Psoas muscle (tissue), 8 donors: Measurements from ENCODE around the gene OGFOD1. TPM values are rescaled to one million over a fixed set of nuclear protein-coding genes. Genes with fewer than 3 reads are reported as not detected.

Source experiments
- ATAC-seq, 4 donors: fragments of 200-7000 bp; cut with Tn5 transposase; one replicate each; pipeline ENCODE4 v1.9.1; 2020; ENCODE audit warnings: moderate library complexity in 3 of 4, mild to moderate bottlenecking in 2 of 4
- DNase-seq, 2 donors: peaks; one replicate each; pipeline ENCODE4 v3.0.0-alpha.2; 2020
- H3K27ac ChIP-seq: fragments of 200-600 bp; one replicate; pipeline ENCODE4 v1.8.0; 2022
- H3K27me3 ChIP-seq, 3 donors: fragments of 200-600 bp in 1 of 3; one replicate each; pipeline versions ENCODE4 v1.6.1 to v1.8.0; 2013 to 2022; ENCODE audit warnings: low read length in 2 of 3, mild to moderate bottlenecking in 2 of 3, moderate library complexity in 1 of 3; ENCODE audit not compliant: insufficient read depth in 3 of 3
- H3K36me3 ChIP-seq, 2 donors: fragments of 200-600 bp in 1 of 2; one replicate each; pipeline versions ENCODE4 v1.6.1 to v1.8.0; 2013 to 2022; ENCODE audit warnings: low read depth in 1 of 2, mild to moderate bottlenecking in 1 of 2, moderate library complexity in 1 of 2; ENCODE audit not compliant: insufficient read depth in 1 of 2
- H3K4me1 ChIP-seq: fragments of 200-600 bp; one replicate; pipeline ENCODE4 v1.8.0; 2022
- H3K4me3 ChIP-seq: fragments of 200-600 bp; one replicate; pipeline ENCODE4 v1.8.0; 2022; ENCODE audit warnings: mild to moderate bottlenecking
- H3K9me3 ChIP-seq: fragments of 200-600 bp; one replicate; pipeline ENCODE4 v1.8.0; 2022
- WGBS, 3 donors: extraction: QIAGEN DNeasy Blood & Tissue Kit; methylation state at CpG; one replicate each; pipeline versions ENCODE4 v1.1.6 to v1.1.7; 2013; 5-methylcytosine and 5-hydroxymethylcytosine counted together
- intact Hi-C, 2 donors: fragments of 100-400 bp; cut with DNase I; formaldehyde crosslinking; loops; one replicate each; pipeline versions ENCODE4 v1.11.0 to v1.14.2; 2022
- polyA plus RNA-seq, 3 donors: library from polyadenylated mRNA; stranded (reverse); fragments of 200-250 nt; gene quantifications; one replicate each; pipeline ENCODE4 v1.2.3, GENCODE V29; 2013
- total RNA-seq, 4 donors: library from RNA; stranded (reverse); fragmentation: NEBNext Ultra II Directional in 2 of 4; extraction: Animal tissue kit (Norgen Biotek cat#: 25700) in 2 of 4; gene quantifications; one replicate each; pipeline versions ENCODE4 v1.2.1 to v1.2.4, GENCODE V29; 2021 to 2023
- TF ChIP-seq, protein P1 (sequence below): fragments of 200-600 bp; IDR thresholded peaks from one replicate; pipeline ENCODE4 v1.8.0; 2022; ENCODE audit warnings: antibody characterized with exemption
- donor health status: healthy with polysubstance abuse.
- donor health status: DM: no; HTN: no; CAD: no; lungs with moderate emphysema.
- donor health status: Bipolar disorder and iron deficiency.
- donor health status: healthy.
- donor health status: DM: yes; HTN: yes; CAD: no.
- donor health status: DM: no; HTN: no; CAD: no.
- donor health status: DM: no; HTN: no; CAD: no.
- donor health status: DM: yes; HTN: yes; CAD: no.

OGFOD1 gene
- total and polyA plus RNA-seq, 7 donors, result 40.9 to 100 (median 65.0) TPM

DNA sequence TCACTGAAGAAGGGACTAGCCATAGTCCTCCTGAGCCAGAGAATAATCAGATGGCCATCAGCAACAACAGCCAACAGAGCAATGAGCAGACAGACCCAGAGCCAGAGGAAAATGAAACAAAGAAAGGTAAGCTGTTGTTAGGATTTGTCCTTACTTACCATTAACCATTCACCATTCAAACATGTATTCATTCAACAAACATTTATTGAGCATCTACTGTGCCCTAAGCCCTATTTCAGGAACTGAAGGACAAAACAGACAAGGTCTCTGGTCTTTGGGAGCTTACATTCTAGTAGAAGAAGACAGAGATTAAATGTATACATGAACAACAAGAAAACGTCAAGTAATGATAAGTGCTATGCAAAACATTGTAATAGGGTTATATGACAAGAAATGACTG, 19.3 kb downstream of the OGFOD1 start:
- ATAC-seq (no peak), DNase-seq (no peak)
- H3K4me3 ChIP-seq, result no peak overlapping the region
- 86 to 92% (median 90%) methylated on average over 1 of the region's 1 CpG for WGBS, 3 donors
- TF ChIP-seq, protein P1, sequence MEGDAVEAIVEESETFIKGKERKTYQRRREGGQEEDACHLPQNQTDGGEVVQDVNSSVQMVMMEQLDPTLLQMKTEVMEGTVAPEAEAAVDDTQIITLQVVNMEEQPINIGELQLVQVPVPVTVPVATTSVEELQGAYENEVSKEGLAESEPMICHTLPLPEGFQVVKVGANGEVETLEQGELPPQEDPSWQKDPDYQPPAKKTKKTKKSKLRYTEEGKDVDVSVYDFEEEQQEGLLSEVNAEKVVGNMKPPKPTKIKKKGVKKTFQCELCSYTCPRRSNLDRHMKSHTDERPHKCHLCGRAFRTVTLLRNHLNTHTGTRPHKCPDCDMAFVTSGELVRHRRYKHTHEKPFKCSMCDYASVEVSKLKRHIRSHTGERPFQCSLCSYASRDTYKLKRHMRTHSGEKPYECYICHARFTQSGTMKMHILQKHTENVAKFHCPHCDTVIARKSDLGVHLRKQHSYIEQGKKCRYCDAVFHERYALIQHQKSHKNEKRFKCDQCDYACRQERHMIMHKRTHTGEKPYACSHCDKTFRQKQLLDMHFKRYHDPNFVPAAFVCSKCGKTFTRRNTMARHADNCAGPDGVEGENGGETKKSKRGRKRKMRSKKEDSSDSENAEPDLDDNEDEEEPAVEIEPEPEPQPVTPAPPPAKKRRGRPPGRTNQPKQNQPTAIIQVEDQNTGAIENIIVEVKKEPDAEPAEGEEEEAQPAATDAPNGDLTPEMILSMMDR, result no peak
- no peaks in the 10 kb centered on the region for H3K27me3 ChIP-seq
- no peaks in the 10 kb centered on the region for H3K4me1 ChIP-seq
- no peak overlapping the region for H3K27ac ChIP-seq
- no peaks in the 10 kb centered on the region for H3K9me3 ChIP-seq
- intact Hi-C loops, result no loop called here
- H3K36me3 ChIP-seq, result peaks cover 46 to 100% of the 10 kb centered on the region in 2 donors

DNA sequence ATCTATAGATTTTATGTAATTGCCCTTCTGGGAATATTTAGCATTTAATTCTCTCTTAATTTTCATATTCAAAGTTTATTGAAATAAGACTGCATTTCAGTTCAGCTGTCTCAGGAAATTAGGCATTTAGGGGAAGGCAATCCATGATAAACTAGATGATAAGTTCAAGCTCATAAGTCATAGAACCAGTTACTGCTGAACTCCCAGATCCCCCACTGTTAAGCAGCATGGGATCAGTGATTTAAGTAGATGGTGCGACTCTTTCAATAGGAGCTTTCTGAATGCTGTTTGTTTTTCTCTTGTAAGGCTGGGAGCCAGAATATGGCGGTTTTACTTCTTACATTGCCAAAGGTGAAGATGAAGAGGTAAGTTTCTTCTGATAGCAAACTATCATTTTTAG, 23.8 kb downstream of the OGFOD1 start:
- Histone ChIP-seq H3K27ac (no peak overlapping the region), H3K4me3 (no peak overlapping the region), H3K9me3 (no peaks in the 10 kb centered on the region), H3K36me3 (peaks cover 31 to 91% of the 10 kb centered on the region in 2 donors), H3K4me1 (peaks cover 14% of the 10 kb centered on the region), H3K27me3 (no peaks in the 10 kb centered on the region)
- DNase-seq, result no peak
- 89 to 93% (median 89%) methylated on average over 2 of the region's 2 CpGs for WGBS, 3 donors
- ATAC-seq, result no peak
- TF ChIP-seq, protein P1, result no peak
- intact Hi-C loops, result no loop called here

DNA sequence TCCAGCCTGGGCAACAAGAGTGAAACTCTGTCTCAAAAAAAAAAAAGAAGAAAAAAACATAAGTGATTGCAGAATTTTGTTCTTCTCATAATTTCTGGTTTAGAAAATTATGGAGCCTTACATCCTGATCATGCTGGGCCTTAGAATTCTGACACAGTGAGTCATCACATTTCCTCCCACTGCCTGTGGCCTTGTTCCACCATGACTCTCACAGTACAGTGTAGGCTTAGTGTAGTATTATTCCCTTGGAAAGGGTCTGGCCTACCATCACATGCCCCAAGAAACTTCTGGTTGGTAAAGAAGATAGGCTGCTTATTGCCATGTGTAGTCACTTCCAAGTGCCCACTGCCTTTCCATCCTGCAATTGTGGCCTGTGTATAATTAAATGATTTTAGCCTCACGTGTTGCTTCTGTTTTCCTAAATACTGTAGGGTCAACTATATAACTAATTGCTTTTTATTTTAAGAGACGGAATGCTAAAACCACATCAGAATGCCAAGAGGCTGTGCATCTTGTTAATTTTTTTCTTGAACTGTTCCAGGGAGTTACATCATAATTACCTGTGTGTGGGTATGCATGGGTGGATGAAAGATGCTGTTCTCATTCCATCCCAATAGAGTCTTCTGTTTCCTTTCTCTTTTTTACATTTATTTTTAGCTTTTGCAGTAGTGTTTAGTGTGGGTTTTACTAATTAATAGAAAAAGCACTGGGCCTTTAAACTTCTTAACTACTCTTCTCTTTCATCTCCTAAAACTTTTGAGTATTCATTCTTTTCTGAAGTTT, 25.9 kb downstream of the OGFOD1 start:
- 87 to 91% (median 88%) methylated on average over 2 of the region's 2 CpGs for WGBS, 3 donors
- Histone ChIP-seq H3K36me3 (peaks cover 18 to 70% of the 10 kb centered on the region in 2 donors), H3K27ac (peak overlapping the region; percentile 38), H3K27me3 (no peaks in the 10 kb centered on the region), H3K4me3 (no peak overlapping the region), H3K4me1 (peaks cover 32% of the 10 kb centered on the region), H3K9me3 (no peaks in the 10 kb centered on the region)
- TF ChIP-seq, protein P1, result no peak
- ATAC-seq (peak; percentile 48 to 61 (median 56)), DNase-seq (no peak)
- intact Hi-C loops, result no loop called here

DNA sequence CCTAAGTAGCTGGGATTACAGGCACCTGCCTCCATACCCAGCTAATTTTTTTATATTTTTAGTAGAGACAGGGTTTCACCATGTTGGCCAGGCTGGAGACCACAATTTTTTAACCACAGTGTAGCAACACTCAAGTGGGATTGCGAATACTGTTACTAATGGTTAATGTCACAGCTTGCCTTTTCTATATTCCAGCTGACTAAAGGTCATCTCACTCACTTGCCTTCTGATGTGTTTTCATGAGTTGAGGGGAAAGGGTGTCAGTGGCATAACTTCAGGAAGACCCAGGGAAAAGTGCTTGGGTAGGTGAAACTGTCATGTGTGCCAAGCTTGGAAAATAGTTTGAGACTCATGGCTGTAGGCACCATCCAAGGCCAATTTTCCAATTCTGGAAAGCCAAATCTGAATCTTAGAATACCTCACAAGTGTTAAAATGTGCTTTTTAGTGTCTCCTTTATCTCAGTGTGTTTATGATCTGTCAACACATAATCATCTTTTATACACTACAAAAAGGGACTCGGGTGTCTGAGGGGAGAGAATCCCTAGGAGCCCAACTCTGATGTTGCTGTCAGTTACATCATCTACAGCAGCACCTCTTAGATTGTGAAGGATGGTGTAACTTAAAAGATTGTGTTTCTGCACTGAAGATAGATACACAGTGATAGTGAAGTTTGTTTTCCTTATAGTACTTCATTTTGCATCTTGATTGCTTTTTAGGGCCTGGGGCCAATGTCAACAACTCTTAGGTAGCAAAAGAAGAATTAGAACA, 27.1 kb downstream of the OGFOD1 start:
- intact Hi-C loops, result no loop called here
- TF ChIP-seq, protein P1, result no peak
- Histone ChIP-seq H3K4me3 (no peak overlapping the region), H3K36me3 (peaks cover 16 to 59% of the 10 kb centered on the region in 2 donors), H3K4me1 (peaks cover 36% of the 10 kb centered on the region), H3K27ac (peak overlapping the region; percentile 14), H3K9me3 (no peaks in the 10 kb centered on the region), H3K27me3 (no peaks in the 10 kb centered on the region)
- DNase-seq (no peak), ATAC-seq (no peak)
- 81 to 85% (median 81%) methylated on average over 2 of the region's 2 CpGs for WGBS, 3 donors
